Activated T-helper 1 cell treated with anti-CD3 and anti-CD28 coated beads, Interleukin-12 subunit alpha, Interleukin-12 subunit beta, Interleukin-2, Interleukin-4 antibody, amounts not matched to agents 30 ng/mL and 10 ng/mL and 1 ng/mL, durations not matched to agents 14 hours and 24 hours and 36 hours (primary cell): ENCODE measurements around the gene KIAA1217. TPM values are rescaled to one million over a fixed set of nuclear protein-coding genes. Genes with fewer than 3 reads are reported as not detected.

Experiments
- DNase-seq: peaks from one replicate; pipeline ENCODE4 v3.0.0; 2021; ENCODE audit warnings: low spot score
- H3K27ac Mint-ChIP-seq: one replicate; pipeline ENCODE4 v1.8.0; 2021; ENCODE audit warnings: mild to moderate bottlenecking, mixed read lengths
- H3K27me3 Mint-ChIP-seq: one replicate; pipeline ENCODE4 v1.8.0; 2022; ENCODE audit warnings: mild to moderate bottlenecking, moderate library complexity, mixed read lengths; ENCODE audit not compliant: insufficient read depth
- H3K36me3 Mint-ChIP-seq: one replicate; pipeline ENCODE4 v1.8.0; 2021; ENCODE audit warnings: low read depth, mixed read lengths
- H3K4me1 Mint-ChIP-seq: one replicate; pipeline ENCODE4 v1.8.0; 2021; ENCODE audit warnings: low read depth, mixed read lengths
- H3K4me3 Mint-ChIP-seq: one replicate; pipeline ENCODE4 v1.8.0; 2021; ENCODE audit warnings: mild to moderate bottlenecking, moderate library complexity, mixed read lengths
- H3K9me3 Mint-ChIP-seq: one replicate; pipeline ENCODE4 v1.8.0; 2021; ENCODE audit warnings: mixed read lengths
- intact Hi-C: fragments of 100-400 bp; cut with micrococcal nuclease; formaldehyde crosslinking; loops from one replicate; pipeline ENCODE4 v1.15.1; 2024
- total RNA-seq: library from RNA; stranded (reverse); gene quantifications from 2 replicates; pipeline ENCODE4 v1.2.3, GENCODE V29; 2022

KIAA1217 gene
- total RNA-seq, 1 donor from 2014 or later, result 6.4 TPM

DNA sequence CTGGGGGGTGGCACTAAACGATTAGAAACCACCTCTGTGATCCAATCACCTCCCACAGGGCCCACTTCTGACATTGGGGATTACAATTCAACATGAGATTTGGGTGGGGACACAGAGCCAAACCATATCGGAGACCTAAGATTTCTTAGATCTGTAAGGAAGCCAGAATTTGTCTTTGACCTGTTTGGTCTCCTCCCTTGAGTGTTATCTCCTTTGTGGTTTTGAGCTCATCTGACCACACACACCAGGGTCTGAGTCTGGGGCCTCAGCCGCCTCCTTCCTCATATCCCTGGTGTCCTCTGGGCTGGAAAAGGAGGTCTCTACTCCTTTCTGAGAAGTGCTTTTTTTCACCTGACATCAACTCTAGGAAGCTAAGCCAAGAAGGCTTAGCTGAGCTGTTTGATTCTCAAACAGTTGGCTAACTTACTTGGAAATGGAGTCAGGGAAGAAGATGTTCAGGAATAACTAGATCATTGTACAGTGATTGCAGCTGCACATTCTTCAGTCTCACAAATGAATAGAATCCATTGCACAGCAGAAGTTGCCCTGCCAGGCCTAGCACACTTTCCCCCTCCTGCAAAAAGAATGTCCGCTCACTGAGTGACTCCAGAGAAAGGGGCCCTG lies 347.3 kb downstream of the KIAA1217 start:
- H3K4me3 Mint-ChIP-seq, result no peak overlapping the region
- no peaks in the 10 kb centered on the region for H3K9me3 Mint-ChIP-seq
- peaks cover 1% of the 10 kb centered on the region for H3K27me3 Mint-ChIP-seq
- no peaks in the 10 kb centered on the region for H3K36me3 Mint-ChIP-seq
- H3K4me1 Mint-ChIP-seq, result peaks cover 6% of the 10 kb centered on the region
- H3K27ac Mint-ChIP-seq, result no peak overlapping the region
- intact Hi-C loops, result loop anchor here (2.0 kb wide), 1 partner anchor 1397 kb away; no protein-coding TSS in a partner anchor
- no peak for DNase-seq

DNA sequence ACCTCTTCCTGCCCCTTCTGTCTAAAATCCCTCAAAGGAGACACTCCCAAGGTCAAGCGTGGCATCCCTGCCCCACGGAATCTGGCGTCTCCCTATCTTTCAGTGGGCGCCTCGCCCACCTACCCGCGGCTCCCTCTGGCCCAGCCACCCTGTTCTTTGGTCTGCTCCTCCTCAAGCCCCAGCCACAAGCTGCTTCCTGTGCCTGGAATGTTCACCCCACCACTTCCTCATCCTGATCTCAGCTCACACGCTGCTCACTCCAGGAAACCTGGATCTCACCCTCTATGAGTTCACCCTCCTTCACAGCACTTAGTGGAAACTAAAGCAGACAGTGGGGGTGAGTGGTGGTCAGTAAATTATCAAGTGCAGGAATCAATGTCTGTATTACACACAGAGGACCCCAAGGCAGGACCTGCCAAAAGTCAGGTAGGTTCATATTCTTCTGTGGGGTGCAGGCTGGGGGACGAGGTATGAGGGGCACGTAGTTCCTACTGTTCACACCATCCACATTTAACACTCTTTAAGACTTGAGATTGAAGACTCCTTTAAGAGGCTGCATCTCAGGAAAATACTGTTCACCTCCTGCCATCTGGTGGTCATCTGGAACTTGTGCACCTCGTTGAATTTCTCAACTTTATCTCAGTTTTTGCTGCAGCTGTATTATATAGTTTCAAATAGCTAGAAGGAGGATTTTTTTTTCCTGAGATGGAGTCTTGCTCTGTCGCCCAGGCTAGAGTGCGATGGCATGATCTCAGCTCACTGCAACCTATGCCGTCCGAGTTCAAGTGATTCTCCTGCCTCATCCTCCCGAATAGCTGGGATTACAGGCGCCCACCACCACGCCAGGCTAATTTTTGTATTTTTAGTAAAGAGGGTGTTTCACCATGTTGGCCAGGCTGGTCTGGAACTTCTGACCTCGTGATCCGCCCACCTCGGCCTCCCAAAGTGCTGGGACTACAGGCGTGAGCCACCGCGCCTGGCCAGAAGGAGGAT lies 348.1 kb downstream of the KIAA1217 start:
- intact Hi-C loops, result loop anchor here (1.0 to 2.0 kb wide), 3 partner anchors 38 to 1398 kb away; no protein-coding TSS in a partner anchor
- no peak for DNase-seq
- peaks cover 6% of the 10 kb centered on the region for H3K4me1 Mint-ChIP-seq
- H3K9me3 Mint-ChIP-seq, result no peaks in the 10 kb centered on the region
- no peak overlapping the region for H3K27ac Mint-ChIP-seq
- H3K4me3 Mint-ChIP-seq, result no peak overlapping the region
- no peaks in the 10 kb centered on the region for H3K36me3 Mint-ChIP-seq
- peaks cover 2% of the 10 kb centered on the region for H3K27me3 Mint-ChIP-seq

DNA sequence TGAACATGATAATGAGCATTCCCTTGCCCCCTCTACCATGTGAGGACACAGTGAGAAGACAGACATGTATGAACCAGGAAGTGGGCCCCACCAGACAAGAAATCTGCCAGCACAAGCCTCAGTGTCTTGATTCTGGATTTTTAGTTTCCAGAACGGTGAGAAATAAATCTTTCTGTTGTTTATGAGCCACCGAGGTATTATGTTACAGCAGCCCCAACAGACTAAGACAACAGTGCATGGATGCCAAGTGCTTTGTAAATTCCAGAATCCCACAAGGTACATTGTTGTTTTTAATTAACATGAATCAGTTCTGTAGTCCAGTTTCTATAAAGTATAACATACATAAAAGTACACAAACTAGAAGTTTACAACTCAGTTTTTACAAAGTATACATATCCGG lies 352.5 kb downstream of the KIAA1217 start:
- Mint-ChIP-seq H3K27me3 (peaks cover 10% of the 10 kb centered on the region), H3K4me3 (no peak overlapping the region), H3K36me3 (no peaks in the 10 kb centered on the region), H3K9me3 (no peaks in the 10 kb centered on the region), H3K27ac (no peak overlapping the region), H3K4me1 (peaks cover 6% of the 10 kb centered on the region)
- DNase-seq, result no peak
- intact Hi-C loops, result no loop called here

DNA sequence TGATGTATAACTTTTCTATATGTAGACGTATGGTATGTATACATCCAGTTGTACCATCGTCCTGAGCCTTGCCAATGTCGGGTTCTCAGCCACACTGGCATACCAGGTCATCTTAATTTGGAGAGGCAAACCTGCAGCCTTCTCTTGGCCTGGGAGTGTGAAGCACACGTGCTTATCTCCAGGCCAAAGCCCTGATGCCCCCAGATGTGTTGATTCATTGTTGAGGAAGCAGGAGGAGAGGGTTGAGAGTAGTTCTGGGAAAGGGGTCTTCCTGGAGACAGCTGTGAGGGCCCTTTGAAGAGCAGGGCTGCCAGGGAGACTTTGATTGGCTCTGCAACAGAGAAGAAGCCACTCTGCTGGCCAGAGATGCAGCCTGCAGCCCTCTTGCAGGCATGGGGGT lies 359.1 kb downstream of the KIAA1217 start:
- Mint-ChIP-seq H3K27ac (no peak overlapping the region), H3K27me3 (peaks cover 18% of the 10 kb centered on the region), H3K9me3 (no peaks in the 10 kb centered on the region), H3K4me3 (no peak overlapping the region), H3K36me3 (no peaks in the 10 kb centered on the region), H3K4me1 (no peaks in the 10 kb centered on the region)
- intact Hi-C loops, result no loop called here
- DNase-seq, result no peak

DNA sequence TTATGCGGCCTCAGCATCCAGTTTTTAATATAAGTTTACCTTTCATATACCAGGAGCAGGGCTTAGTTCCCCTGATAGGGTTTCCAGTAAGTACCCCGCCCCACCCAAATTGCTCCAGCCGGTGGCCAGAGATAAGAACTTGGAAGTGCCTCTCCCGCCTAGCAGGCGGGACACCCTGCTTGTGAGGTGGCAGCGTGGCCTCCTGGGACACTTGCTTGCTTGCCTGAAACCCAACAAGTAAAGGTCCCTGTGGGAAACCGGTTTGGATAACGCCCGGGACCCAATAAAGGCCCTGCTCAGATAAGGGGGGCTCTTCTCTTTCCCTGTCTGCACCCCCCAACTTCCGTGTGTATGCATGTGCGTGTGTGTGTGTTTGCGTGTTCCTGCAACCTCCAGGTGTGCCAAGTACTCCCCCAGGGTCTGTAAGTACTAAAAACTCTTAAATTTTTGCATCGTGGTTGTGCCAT lies 360.4 kb downstream of the KIAA1217 start:
- no peaks in the 10 kb centered on the region for H3K4me1 Mint-ChIP-seq
- no peak for DNase-seq
- H3K4me3 Mint-ChIP-seq, result no peak overlapping the region
- peaks cover 14% of the 10 kb centered on the region for H3K27me3 Mint-ChIP-seq
- H3K27ac Mint-ChIP-seq, result no peak overlapping the region
- H3K36me3 Mint-ChIP-seq, result no peaks in the 10 kb centered on the region
- intact Hi-C loops, result no loop called here
- H3K9me3 Mint-ChIP-seq, result no peaks in the 10 kb centered on the region

DNA sequence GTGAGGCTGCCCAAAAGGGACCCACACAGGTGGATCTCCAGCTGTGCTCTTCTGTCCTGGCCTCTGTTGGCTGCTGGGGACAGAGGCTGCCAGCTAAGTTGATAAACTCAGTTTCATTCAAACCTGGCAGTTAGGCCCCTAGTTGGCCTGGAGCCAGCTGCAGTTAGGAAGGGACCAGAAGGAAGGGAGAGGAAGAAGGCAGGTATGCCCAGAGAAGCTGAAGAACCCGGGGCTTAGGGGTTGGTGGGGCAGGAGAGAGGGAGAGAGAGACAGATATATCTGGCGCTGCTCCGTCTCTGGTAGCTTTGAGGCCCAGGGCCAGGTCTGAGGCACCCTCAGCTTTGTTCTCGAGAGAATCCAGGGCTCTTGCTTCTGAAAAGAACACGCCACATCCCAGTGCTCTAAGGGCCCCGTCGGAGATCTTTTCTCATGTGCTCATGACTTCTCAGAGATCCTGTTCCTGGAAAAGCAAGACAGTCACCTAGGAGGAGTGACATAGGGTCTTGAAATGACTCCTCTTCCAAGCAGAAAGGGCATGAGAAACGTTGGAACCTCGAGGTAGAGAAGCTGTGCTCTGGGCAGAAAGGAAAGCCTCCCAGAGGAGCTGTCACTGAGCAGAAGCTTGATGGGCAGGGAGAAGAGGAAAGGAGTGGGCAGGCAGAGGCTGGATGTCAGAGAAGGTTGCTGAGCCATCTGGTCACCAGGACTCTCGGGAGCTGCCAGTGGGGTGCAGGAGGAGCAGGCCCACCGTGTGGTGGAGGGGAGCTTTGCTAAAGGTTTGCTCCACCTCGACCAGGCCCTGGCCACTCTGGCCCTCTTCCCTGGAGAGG lies 361.1 kb downstream of the KIAA1217 start:
- Mint-ChIP-seq H3K27me3 (peaks cover 13% of the 10 kb centered on the region), H3K4me3 (no peak overlapping the region), H3K4me1 (peaks cover 5% of the 10 kb centered on the region), H3K27ac (no peak overlapping the region), H3K9me3 (no peaks in the 10 kb centered on the region), H3K36me3 (no peaks in the 10 kb centered on the region)
- DNase-seq, result no peak
- intact Hi-C loops, result no loop called here

DNA sequence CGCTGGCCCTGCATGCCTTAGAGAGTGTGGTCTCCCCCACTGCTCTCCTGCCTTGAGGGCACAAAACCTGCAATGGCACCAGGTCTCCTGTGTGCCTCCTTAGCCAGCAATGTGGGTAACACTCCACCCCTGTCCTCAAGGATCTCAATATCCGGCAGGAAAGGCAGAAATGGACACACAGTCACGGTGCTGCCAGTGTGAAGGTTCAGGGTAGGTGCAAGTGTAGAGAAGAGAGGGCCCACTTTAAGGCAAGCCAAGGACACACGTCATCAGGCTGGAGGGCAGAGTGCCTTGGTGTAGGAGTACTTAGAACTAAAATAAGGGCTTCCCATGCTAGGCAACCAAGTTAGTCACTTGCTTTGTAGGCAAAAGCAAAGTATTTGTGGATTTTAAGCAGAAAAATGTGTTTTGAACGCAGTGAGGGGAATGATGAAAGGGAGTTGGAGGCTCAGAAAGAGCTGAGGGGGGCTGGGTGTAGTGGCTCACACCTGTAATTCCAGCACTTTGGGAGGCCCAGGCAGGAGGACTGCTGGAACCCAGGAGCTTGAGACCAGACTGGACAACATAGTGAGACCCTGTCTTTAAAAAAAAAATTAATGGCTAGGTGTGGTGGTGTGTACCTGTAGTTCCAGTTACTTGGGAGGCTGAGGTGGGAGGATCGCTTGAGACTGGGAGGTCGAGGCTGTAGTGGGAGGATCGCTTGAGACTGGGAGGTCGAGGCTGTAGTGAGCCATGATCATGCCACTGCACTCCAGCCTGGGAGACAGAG lies 361.9 kb downstream of the KIAA1217 start:
- Mint-ChIP-seq H3K9me3 (no peaks in the 10 kb centered on the region), H3K4me3 (no peak overlapping the region), H3K4me1 (peaks cover 11% of the 10 kb centered on the region), H3K36me3 (no peaks in the 10 kb centered on the region), H3K27ac (no peak overlapping the region), H3K27me3 (peaks cover 13% of the 10 kb centered on the region)
- DNase-seq, result no peak
- intact Hi-C loops, result no loop called here

DNA sequence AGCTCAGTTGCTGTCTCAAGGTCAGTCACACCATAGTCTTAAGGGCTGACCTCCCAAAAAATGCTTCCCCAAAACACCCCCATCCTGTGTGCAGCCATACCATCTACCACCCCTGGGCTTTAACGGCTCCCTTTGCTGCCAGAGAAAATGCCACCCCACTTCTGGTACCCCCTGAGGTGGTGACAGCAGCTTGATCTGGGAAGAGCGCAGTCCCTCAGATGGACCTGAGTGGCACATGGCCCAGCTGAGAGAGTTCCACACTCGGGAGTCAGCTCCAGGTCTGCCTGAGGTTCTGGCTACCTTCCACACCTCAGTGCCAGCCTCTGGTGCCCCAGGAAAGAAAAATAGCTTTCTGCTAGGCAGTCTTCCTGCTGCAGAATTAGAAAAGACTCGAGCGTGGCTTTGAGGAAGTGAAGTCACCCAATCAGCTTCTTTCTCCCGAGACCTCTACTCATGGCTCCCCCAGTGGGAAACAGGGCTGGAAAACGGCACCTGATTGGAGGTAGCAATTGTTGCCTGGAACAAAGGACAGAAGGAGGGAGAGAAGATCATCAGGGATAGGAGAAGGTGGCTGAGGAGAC lies 363.0 kb downstream of the KIAA1217 start:
- no peaks in the 10 kb centered on the region for H3K9me3 Mint-ChIP-seq
- no peak overlapping the region for H3K4me3 Mint-ChIP-seq
- H3K27me3 Mint-ChIP-seq, result peaks cover 16% of the 10 kb centered on the region
- H3K4me1 Mint-ChIP-seq, result peaks cover 11% of the 10 kb centered on the region
- DNase-seq, result no peak
- no peaks in the 10 kb centered on the region for H3K36me3 Mint-ChIP-seq
- H3K27ac Mint-ChIP-seq, result no peak overlapping the region
- intact Hi-C loops, result no loop called here

DNA sequence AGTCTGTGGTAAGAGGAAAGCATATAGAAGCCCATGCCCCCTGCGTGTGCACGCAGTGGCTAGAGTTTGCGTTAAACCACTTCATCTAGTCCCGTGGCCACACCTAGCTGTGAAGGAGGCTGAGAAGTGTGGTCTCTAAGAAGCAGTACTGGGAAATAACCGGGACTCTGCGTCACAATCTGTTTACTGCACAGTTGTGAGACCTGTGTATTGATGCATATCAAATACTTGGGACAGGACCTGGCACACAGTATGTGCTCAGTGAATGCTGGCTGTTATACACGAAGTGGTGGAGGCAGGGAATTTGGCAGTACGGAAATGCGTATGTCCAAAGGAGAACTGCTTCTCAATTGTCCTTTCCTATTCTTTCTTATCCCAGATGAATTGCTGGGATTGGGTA lies 365.2 kb downstream of the KIAA1217 start:
- Mint-ChIP-seq H3K4me1 (peaks cover 11% of the 10 kb centered on the region), H3K4me3 (no peak overlapping the region), H3K27ac (no peak overlapping the region), H3K9me3 (no peaks in the 10 kb centered on the region), H3K36me3 (no peaks in the 10 kb centered on the region), H3K27me3 (peaks cover 19% of the 10 kb centered on the region)
- no peak for DNase-seq
- intact Hi-C loops, result no loop called here

DNA sequence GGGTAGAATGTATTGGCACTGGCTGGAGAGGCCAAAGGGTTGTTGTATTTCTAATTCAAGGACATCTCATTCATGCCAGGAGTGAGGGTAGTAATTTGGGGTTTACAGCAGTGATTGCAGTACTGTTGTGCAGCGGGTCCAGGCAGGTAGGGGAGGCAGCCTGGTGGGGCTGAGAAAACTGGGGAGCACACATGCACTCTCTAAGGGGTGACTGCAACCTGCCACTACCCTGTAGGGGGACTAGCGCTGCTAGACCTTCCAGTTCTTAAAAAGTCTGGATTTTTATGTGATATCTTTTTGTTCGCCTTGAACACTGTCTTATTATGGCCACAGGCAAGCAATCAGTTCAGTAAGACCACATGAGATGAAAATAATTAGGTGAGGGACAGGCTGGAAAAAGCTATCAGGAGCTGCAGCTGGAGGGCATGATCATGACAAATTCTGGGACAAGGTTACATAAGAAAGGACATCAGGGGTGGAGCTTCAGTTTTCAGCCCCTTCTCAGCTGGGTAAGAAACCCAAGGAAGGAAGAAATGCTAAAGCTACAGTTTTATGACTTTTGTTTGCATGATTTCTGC lies 365.7 kb downstream of the KIAA1217 start:
- intact Hi-C loops, result no loop called here
- peaks cover 19% of the 10 kb centered on the region for H3K27me3 Mint-ChIP-seq
- H3K4me3 Mint-ChIP-seq, result no peak overlapping the region
- DNase-seq, result no peak
- no peak overlapping the region for H3K27ac Mint-ChIP-seq
- H3K9me3 Mint-ChIP-seq, result no peaks in the 10 kb centered on the region
- peaks cover 11% of the 10 kb centered on the region for H3K4me1 Mint-ChIP-seq
- no peaks in the 10 kb centered on the region for H3K36me3 Mint-ChIP-seq

DNA sequence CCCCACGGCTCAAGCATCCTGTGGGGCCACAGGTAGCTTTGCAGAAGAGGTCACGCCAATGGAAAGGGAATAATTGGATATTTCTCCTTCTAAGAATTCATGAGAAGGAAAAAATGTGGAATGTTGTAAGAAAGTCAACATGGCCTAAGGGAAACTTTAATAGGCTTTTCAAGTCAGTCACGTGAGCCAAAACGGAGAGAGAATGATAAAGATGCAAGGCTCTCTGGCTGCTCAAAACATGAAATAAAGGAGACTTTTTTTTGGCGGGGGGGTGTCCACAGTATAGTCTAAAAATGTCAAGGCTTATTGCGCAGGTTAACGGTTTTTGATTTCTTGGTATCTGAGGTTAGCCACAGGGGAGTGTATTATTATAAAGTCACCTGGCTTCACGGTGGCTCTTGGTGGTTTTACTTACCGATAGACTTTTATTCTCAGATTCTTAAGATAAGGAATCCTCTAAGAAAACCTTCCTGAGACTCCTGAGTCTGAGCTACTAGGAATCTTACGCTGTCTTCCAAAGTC lies 366.6 kb downstream of the KIAA1217 start:
- Mint-ChIP-seq H3K27me3 (peaks cover 19% of the 10 kb centered on the region), H3K9me3 (no peaks in the 10 kb centered on the region), H3K4me3 (no peak overlapping the region), H3K4me1 (peaks cover 11% of the 10 kb centered on the region), H3K36me3 (no peaks in the 10 kb centered on the region), H3K27ac (no peak overlapping the region)
- DNase-seq, result no peak
- intact Hi-C loops, result no loop called here
